SU-DHL-6 (cell line): ENCODE results near the gene ZNF69.

Experiments used
- EZH2phosphoT487 ChIP-seq: fragments of 200-600 bp; sonication (generic), shearing (Covaris generic); conservative IDR thresholded peaks from 2 replicates; pipeline ENCODE4 v1.6.1; 2018; ENCODE audit warnings: mild to moderate bottlenecking, antibody characterized with exemption, low read length, moderate library complexity, mixed read lengths
- TF ChIP-seq, protein P1 (sequence below): fragments of 200-600 bp; sonication (generic); IDR thresholded peaks from one replicate; pipeline ENCODE4 v1.5.1; 2017; ENCODE audit warnings: antibody characterized with exemption, mild to moderate bottlenecking, low read length, moderate library complexity; ENCODE audit not compliant: insufficient read depth, poor library complexity, severe bottlenecking

- TF ChIP-seq, protein P1, sequence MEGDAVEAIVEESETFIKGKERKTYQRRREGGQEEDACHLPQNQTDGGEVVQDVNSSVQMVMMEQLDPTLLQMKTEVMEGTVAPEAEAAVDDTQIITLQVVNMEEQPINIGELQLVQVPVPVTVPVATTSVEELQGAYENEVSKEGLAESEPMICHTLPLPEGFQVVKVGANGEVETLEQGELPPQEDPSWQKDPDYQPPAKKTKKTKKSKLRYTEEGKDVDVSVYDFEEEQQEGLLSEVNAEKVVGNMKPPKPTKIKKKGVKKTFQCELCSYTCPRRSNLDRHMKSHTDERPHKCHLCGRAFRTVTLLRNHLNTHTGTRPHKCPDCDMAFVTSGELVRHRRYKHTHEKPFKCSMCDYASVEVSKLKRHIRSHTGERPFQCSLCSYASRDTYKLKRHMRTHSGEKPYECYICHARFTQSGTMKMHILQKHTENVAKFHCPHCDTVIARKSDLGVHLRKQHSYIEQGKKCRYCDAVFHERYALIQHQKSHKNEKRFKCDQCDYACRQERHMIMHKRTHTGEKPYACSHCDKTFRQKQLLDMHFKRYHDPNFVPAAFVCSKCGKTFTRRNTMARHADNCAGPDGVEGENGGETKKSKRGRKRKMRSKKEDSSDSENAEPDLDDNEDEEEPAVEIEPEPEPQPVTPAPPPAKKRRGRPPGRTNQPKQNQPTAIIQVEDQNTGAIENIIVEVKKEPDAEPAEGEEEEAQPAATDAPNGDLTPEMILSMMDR: no peak
- TF ChIP-seq EZH2phosphoT487: no peak
Observed at GRCh38 chr19:11948646-11949045, 61.1 kb downstream of the ZNF69 start.
